Measurements from ENCODE around the gene RASAL2.
"Not testable (repeated sequence)": the region's sequence is repeated elsewhere in the genome, so short reads cannot be mapped to it uniquely, and the experiment has no call there.

The RASAL2 gene

DNA sequence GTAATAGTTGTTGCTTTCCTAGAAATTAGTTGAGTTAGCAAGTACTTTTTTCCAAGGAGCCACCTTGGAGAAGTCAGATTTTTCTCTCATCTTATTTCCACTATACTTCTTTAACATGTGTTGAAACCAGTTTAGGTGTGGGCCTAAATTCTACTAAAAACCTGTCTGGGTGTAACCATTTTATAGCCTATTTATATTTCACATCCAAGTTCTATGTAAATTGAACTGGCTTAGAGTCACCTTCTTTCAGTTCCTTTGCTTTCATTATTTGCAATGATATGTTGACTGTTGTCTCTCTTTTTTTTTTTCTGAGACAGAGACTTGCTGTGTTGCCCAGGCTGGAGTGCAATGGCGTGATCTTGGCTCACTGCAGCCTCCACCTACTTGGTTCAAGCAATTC, 207.2 kb downstream of the RASAL2 start:
- DNase-seq, result no peak

DNA sequence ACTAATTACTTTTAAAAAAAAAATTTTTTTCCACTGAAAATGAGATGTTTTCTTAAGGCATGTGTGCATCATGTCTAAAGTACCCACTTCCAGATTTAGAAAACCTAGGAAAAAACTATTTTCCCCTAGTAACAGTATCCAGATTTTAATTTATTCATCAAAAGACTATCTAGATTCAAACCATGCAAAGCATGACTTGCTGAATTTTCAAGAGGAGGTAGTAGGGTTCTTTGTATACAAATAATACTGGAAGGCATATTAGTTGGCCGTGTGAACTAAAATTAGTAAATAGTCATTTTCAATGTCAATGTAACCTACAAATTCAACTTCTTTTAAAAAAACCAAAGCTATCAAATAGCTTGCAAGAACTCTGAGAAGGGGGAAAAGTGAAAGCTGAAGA, 213.4 kb downstream of the RASAL2 start:
- DNase-seq, result no peak

DNA sequence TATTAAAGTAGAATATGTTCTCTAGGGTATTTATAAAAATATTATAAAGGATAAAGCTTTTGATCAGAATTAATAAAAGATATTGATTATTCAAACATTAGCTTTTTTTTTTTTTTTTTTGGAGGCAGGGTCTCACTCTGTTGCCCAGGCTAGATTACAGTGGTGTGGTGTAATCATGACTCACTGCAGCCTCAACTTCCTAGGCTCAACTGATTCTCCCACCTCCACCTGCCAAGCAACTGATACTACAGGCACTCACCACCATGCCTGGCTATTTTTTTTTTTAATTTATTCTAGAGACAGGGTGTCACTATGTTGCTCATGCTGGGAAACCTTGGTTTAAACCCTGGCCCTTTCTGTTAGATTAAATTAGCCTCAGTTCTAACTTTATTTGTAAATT, 214.5 kb downstream of the RASAL2 start:
- no peak for DNase-seq

DNA sequence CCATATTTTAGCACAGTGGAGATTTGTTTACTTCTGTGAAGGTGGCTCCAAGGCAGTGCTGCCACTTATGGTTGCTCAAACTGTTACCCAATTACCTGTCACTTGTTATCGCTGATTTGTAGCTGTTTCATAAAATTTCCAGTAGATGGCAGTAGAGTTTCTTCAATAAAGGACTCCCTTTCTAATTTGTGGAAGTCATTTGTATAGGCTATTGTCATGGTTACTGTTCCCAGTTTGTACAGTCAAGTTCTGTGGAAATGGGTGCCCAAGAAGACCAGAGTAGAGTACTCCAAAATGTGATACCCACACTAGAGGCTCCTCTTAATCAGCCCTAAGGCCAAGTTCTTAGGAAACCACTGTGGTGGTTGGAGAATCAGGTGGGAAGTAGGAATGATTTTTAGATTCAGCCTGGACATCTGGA, 216.8 kb downstream of the RASAL2 start:
- no peak for DNase-seq

DNA sequence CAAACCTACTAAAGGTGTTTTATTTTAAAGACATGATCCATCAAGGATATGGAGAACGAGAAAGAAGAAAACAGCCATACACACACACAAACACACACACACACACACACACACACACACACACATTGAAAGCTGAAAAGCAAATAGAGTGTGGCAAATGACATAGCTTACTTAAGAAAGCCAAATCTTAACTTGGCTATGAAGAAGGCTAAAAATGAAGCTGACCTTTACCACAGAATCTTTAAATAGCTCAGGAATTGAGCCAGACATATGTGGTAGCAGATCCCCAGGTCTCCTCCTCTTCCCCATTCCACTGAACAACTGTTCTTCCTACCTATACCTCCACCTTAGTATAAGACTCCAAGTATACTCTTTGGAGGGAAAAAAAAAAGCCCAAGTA, 217.3 kb downstream of the RASAL2 start:
- no peak for DNase-seq

DNA sequence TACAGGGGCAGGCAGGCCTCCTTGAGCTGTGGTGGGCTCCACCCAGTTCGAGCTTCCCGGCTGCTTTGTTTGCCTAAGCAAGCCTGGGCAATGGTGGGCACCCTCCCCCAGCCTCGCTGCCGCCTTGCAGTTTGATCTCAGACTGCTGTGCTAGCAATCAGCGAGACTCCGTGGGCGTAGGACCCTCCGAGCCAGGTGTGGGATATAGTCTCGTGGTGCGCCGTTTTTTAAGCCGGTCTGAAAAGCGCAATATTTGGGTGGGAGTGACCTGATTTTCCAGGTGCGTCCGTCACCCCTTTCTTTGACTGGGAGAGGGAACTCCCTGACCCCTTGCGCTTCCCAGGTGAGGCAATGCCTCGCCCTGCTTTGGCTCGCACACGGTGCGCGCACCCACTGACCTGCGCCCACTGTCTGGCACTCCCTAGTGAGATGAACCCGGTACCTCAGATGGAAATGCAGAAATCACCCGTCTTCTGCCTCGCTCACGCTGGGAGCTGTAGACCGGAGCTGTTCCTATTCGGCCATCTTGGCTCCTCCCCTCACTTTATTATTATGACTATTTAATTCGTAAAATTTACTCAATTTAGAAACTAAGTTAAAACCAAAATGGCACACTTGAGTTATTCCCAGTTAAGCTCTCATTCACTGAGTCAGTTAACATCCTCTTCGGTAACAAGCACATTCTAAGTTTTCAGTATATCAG, 226.5 kb downstream of the RASAL2 start:
- not testable (repeated sequence) for DNase-seq

DNA sequence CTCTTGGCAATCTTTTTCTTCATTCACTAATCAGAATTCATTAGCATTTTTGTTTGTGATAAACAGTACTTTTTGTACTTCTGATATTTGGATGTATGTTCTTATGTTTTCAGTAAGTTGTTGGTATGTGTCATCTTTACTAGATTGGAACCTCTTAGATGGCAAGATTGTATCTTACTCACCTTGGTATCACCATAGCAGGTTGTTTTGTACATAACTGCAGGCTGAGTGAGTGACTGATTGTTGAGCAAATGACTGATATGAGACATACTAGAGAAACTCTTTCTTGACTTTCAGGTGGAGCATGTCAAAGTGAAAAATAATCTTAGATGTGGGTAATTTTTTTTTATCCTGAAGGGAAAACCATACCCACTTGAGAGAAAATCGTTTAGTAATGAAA, 229.2 kb downstream of the RASAL2 start:
- DNase-seq, result no peak

DNA sequence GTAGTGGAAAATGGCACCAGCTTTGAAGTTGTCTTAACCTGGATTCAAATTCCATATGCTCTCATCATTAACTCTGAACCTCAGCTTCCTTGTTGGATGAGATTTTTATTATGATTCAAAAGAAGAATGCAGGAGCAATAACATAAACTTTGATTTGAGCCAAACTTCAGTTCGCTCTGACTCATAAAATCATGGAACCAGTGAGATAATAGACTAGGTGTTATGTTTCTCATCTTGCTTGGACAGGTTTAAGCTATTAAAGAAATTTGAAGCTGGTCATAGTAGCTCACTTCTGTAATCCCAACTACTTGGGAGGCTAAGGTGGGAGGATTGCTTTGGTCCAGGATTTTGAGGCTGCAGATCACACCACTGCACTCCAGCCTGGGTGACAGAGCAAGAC, 230.1 kb downstream of the RASAL2 start:
- DNase-seq, result no peak

DNA sequence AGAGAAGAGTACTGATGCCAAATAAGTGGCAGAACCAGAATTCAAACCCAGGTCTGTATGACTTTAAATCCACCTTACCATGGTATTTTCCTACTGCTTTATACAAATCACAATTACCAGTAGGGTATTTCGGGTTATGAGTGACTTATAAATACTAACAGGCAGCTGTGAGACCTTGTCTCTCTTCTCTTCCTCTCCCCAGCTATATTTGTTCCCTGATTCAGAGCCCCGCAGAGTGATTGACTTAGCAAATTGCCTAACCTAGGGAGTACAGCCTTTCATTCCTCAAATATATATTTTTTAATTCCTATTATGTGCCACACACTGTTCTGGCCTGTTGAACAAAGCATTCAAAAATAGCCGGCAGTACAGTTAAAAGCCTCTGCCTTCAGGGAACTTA, 234.8 kb downstream of the RASAL2 start:
- no peak for DNase-seq

DNA sequence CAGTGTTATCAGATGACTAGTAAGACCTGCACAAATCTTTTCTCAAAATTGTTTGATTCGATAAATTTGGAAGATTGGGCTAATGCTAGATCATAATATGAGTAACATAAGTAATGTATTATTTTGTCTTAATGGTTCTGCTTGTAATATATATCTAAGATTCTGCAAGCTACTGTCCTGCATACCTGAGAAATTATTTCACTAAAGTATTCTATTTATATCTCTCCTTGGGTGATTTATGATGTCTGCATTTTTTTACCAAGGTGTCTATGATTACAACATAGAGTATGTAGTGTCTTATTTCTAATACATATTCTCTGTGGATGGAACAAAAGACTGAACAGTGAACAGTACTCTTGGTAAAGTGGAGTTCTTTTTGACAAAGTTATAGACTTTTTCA, 236.2 kb downstream of the RASAL2 start:
- no peak for DNase-seq

DNA sequence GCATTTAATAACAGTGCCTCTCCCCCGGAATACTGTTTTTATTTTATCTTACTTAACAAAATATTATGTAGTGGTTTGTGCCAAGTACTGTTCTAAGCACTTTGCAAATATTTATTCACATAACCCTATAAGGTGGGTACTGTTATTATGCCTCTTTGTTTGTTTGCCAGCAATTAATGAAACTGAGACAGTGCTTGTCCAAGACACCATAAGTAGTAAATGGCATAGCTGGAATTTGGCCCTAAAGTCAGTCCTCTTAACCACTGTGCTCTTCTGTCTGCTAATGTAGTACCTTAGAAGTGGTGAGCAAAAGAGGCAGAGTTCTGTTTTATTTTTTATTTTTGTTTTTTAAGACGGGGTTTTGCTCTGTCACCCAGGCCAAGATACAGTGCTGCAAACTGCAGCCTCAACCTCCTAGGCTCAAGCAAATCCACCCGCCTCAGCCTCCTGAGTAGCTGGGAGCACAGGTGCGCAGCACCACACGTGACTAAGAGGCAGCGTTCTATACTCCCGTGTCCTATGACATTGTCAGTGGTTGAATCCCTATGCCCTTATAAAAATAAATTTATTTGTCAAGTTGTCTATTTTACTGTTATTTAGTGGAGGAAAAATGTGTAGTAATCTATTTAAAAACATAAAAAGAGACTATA, 237.1 kb downstream of the RASAL2 start:
- DNase-seq, result no peak

DNA sequence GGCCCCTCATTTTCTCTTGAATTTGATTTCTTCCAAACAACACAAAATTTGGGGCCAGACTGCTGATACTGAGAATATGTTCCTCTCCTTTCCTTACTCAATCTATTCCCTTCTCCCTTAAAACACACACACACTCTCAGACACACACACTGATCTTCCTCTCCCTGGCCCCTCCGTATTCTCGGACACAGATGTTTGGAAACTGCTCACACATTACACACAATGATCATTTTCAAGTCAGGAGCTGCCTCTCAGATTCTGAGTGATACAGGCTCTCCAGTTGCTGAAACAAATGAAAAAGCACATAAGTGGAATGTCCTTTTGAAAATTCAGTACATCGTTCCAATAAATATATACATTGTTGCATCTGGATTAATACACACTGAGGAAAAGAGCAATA, 241.5 kb downstream of the RASAL2 start:
- DNase-seq, result no peak

DNA sequence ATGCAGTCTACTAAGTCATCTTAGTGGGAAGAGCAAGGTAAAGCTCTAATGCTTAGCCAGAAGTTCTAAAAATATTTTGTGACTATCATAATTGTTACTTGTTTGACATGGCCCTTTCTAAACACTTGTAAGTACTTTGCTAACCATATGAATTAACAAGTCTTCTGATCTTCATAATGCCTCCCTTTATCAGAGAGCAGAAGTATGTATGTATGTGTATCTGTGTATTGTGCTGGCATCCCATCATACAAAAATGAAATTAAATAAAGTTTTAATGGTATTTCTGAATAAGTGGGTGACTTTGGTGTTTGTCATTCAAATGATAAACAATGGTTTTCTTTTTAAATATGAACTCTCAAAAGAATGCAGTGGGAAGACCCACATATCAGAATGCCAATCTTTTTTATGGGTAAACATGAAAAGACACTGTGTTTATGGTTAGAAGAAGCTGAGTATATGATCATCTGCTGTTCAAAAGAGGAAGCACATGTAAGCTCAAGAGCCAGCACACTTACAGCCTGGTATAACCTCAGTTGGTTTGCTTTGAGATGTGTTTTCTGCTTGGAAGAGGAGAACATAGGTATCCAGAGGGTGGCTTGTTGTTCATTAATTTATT, 243.3 kb downstream of the RASAL2 start:
- no peak for DNase-seq

DNA sequence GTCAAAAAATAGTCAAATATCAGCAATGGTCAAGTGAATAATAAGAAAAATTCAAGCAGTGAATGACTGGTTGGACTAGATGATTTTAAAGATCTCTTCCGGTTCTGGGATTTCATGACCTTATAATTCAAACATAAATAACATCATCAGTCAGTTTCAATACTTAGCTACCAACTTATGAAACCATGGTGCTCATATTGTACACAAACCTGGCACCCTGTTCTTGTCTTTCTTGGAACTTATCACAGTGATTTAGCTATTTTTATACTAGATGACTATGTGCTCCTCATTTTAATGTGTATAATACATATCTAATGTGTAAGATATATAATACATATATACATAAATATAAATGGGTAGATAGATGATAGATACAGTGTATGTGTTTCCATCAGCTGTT, 245.9 kb downstream of the RASAL2 start:
- no peak for DNase-seq

DNA sequence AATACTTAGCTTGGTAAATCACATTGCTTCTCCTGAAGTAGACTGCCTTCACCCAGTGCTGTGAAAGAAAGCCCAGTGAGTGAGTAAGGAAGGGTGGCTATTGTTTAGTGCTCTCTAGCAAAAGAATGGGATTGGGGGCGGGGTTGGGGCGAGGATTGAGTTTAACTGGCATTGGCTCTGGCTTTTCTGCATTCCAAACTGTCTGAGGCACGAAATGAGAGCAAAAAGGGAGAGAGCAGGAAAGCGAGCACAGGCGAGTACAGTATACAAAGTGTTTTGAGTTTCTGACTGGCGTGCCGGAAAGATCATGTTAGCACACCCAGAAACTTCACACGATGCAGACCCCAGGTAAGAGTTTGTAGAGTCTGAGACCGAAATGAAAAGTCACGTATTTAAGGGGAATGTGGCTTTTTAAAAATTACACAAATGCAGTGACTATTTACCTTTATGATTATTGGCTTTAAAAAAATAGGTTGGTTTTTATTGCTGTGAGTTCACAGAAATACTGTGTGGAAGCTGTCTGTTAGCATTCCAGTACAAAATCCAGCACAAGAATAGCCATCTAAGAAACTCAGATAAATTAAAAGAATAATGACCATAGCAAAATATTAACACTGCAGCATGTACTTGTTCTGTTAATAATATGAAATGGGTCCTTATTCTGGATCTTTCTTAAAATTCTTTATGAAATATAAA, 247.5 kb downstream of the RASAL2 start:
- DNase-seq, result no peak

DNA sequence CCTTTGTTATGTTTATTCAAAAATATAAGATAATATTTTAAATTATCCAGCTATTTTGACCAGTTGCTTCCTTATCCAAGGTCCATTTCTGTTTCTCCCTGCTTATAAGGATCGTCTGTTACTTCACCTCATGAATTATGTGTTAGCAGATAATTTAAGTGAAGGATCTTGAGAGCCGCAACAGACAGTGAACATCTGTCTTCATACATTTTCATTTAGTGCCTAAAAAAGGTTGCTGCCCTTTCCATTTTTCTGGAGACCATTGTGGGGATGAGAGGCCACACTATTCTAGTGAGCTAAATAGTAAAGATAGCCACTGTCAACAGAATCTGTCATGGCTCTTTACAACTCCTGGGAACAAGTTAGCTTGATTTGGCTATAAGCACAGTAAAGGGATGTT, 248.8 kb downstream of the RASAL2 start:
- DNase-seq, result no peak

DNA sequence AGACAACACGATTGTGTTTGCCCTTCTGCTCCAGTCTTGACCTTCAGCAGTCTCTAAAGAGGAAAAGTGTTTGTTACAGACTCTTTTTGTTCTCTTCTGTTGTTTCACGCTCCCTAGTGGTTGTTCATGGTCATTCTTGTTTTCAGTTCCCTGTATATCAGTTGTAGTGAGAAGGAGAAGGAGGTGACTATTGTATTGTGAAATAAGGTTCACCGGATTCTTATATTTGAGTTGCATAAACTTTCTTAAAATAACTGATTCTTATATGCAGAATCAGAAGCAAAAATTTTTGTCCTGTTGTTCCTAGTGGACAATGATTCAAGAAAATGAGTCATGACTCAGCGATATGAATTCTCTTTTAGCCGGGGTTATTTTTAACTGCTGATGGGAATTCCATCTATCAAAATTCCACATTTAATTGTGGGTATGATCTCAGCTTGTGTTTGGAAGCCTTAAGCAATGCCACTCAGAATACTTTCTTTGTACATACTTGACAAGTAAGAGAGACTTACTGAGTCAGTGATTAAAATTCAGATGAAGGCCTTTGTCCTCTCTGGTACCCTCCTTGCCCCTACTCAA, 250.7 kb downstream of the RASAL2 start:
- DNase-seq, result no peak

DNA sequence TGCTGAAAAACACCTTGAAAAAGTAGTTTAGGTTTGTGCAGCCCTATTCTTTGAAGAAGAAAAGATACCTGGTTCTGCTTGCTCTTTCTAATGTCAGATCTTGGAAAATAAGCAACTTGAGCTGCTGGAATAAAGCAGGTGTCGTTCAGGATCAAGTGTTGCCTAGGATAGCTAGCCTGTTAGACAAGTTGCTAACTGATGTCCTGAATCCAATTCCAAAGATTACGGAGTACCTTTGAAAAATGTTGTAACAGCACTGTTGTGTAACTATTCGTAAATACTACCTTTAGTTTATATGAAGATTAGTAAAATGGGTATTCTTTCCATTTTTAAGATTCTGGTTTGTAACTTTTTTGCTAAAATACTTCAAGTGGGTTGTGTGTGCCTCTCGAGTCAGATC, 251.3 kb downstream of the RASAL2 start:
- DNase-seq, result no peak

DNA sequence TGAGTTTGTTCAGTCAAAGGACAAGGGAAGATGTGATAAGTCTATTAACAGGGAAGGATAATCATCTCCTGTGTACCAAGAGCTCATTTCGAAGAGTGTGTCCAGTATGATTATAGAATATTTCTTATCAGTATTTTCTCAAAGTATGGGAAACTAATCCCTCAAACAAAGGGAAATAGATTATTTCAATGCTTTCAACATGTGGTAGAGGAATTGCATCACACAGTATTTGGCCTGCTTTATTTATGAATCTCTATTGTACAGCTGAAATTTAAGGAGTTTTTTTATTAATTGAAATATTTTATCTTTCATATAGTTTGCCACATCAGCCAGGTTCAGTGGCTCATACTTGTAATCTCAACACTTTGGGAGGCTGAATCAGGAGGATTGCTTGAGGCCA, 251.9 kb downstream of the RASAL2 start:
- DNase-seq, result no peak

DNA sequence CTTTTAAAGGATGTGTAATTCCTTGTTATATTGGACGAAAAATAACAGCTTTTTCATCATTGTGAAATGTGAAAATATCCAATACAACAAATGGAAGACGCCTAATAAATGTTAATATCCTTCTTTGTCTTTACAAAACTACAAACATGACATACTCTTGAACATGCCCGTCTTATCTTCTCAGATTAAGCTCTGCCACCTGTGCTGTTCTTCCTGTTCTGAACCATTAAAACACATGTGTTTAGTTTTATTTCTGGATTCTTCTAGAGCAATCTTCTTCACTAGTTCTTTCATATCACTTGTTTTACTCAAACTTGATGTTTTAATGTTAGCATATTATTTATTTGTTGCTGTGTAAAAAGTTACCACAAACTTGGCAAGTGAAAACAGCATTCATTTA, 255.9 kb downstream of the RASAL2 start:
- DNase-seq, result no peak

DNA sequence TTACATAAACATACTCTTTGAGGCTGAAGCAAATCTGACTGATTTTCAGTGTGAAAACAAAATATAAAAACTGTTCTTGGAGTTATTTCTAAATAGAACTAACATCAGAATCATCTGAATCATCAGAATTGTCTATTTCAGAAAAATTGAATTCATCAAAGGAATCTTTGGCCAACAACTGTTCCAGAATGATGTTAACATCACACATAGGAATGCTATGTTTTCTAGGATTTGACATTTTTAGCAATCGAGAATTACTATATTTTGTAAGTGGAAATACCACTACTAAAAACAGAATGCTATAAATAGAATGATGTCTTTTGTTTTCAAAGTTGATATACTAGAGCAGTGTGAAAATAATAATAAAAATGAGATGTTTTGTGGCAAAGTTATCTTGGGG, 258.0 kb downstream of the RASAL2 start:
- not testable (repeated sequence) for DNase-seq

DNA sequence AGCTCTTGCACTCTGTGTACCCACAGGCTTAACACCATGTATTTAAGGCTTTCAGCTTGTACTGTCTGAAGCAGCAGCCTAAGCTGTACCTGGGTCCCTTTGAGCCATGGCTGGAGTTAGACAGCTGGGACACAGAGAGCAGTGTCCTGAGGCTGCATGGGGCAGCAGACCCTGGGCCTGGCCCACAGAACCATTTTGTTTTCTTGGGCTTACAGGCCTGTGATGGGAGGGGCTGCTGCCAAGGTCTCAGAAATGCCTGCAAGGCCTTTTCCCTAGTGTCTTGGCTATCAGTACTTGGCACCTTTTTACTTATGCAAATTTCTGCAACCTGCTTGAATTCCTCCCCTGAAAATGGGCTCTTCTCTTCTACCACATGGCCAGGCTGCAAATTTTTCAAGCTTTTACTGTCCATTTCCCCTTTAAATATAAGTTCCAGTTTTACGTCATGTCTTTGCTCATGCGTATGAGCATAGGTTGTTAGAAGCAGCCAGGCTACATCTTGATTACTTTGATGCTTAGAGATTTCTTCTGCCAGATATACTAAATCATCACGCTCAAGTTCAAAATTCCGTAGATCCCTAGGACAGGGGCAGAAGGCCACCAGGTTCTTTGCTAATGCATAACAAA, 259.0 kb downstream of the RASAL2 start:
- no peak for DNase-seq

DNA sequence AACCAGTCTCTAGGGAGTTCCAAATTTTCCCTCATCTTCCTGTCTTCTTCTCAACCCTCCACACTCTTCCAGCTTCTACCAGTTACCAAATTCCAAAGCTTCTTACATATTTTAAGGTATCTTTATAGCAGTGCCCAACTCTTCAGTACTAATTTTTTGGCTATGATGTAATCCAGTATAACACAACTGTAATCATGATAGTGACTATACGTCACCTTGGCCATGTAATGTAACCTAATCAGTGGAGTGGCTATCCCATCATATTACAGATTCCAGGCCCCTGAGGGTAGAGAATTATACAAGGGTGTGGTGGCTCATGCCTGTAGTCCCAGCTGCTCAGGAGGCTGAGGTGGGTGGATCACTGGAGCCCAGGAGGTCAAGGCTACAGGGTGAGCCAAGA, 259.6 kb downstream of the RASAL2 start:
- DNase-seq, result no peak
